ENCODE measurements around the gene ELMO2.

DNA sequence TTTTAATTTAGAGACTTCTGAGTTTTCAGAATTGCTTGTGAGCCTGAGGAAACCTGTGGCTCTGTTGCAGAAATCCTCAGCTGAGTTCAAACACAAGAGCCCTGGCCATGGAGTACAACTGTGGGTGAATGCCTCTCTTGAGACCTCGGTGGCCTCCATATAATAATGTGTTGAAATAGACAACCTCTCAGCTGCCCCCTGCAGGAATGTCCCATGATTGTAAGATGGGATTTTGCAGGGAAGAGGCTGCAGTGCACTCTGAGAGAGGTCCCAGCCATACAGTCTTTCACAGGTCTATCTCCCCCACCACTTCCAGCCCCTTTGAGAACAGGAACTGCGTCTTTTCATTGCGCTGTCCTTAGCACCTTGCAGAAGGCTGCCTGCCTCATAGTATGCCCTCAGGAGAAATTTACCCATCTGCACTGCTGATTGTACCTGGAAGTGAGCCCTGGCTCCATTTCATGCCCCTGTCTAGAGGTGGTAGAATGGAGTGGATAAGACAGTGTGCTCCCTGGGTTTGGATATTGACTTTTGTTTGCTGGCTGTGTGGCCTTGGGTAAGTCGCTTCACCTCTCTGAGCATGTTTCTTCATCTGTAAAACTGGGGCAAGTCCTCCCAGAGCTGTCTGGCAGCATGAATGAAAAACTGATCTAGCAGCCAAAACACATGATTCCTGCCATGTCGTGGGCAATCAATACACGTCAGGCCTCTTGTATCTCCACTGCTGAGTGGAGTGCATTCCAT, 81.3 kb downstream of the ELMO2 start:
- TF ChIP-seq POLR2AphosphoS5 (IDR thresholded peaks at IDR 0.05; ENCODE audit: low read depth, low read length): no peak
- no peak for TF ChIP-seq TAF1 (IDR thresholded peaks at IDR 0.05; ENCODE audit: low read depth, low read length)
- no peak for TF ChIP-seq POLR2A (IDR thresholded peaks at IDR 0.05; ENCODE audit: low read depth, low read length)
